ENCODE data around the gene DMRTC2. TPM values are rescaled to one million over a fixed set of nuclear protein-coding genes. Genes with fewer than 3 reads are reported as not detected.
"Not testable (repeated sequence)": the region's sequence is repeated elsewhere in the genome, so short reads cannot be mapped to it uniquely, and the experiment has no call there.

DMRTC2 gene
- total RNA-seq, 1 donor from 2014 or later: not detected

- no peak for DNase-seq
Measured at GRCh38 chr19:41871573-41872383, 26.9 kb downstream of the DMRTC2 start.

GRCh38 chr19:41872384-41872774, 27.5 kb downstream of the DMRTC2 start:
- DNase-seq: no peak

- no peak for DNase-seq
Measured at GRCh38 chr19:41872775-41873647, 28.2 kb downstream of the DMRTC2 start.

GRCh38 chr19:41875973-41876372, 31.1 kb downstream of the DMRTC2 start:
- DNase-seq: not testable (repeated sequence)

GRCh38 chr19:41876847-41877832, 32.3 kb downstream of the DMRTC2 start, which contains the start of gene CD79A:
Gene CD79A, plus strand, starts transcription at chr19:41877279. Its CDS starts 26 bp downstream, at chr19:41877305.
- DNase-seq: no peak

GRCh38 chr19:41877916-41878905, 33.4 kb downstream of the DMRTC2 start:
- DNase-seq: no peak

GRCh38 chr19:41879080-41879479, 34.2 kb downstream of the DMRTC2 start:
- DNase-seq: no peak

GRCh38 chr19:41879670-41880328, 35.0 kb downstream of the DMRTC2 start:
- DNase-seq: no peak

GRCh38 chr19:41880329-41880708, 35.5 kb downstream of the DMRTC2 start:
- DNase-seq: no peak

GRCh38 chr19:41882568-41883462, 38.0 kb downstream of the DMRTC2 start, which contains the start of gene ARHGEF1:
Gene ARHGEF1, plus strand, starts transcription at chr19:41883184. Its CDS starts 4,899 bp downstream, at chr19:41888083.
- DNase-seq: no peak

- no peak for DNase-seq
Measured at GRCh38 chr19:41883463-41883820, 38.6 kb downstream of the DMRTC2 start.

GRCh38 chr19:41883821-41884733, 39.2 kb downstream of the DMRTC2 start:
- DNase-seq: peak; percentile 91

GRCh38 chr19:41886761-41887710, 42.2 kb downstream of the DMRTC2 start:
- DNase-seq: no peak

GRCh38 chr19:41887711-41888382, 43.0 kb downstream of the DMRTC2 start:
- DNase-seq: no peak

- no peak for DNase-seq
Measured at GRCh38 chr19:41888926-41889325, 44.1 kb downstream of the DMRTC2 start.

- DNase-seq: no peak
Measured at GRCh38 chr19:41889896-41890295, 45.1 kb downstream of the DMRTC2 start.

All from skin of body (tissue), 2 donors.